Activated CD4-positive, alpha-beta T cell treated with anti-CD3 and anti-CD28 coated beads for 1 hour (primary cell): Measurements from ENCODE around the gene TERT.
"Not testable (repeated sequence)": the region's sequence is repeated elsewhere in the genome, so short reads cannot be mapped to it uniquely, and the experiment has no call there.

Experiments used
- DNase-seq: peaks from one replicate; pipeline ENCODE4 v3.0.0-alpha.2; 2020

Gene TERT

GRCh38 chr5:1231354-1231905 lies 63.4 kb downstream of the TERT start:
- no peak for DNase-seq

- DNase-seq = no peak
Observed at GRCh38 chr5:1230551-1230950, 64.3 kb downstream of the TERT start.

- no peak for DNase-seq
Observed at GRCh38 chr5:1229822-1230221, 65.0 kb downstream of the TERT start.

DNA sequence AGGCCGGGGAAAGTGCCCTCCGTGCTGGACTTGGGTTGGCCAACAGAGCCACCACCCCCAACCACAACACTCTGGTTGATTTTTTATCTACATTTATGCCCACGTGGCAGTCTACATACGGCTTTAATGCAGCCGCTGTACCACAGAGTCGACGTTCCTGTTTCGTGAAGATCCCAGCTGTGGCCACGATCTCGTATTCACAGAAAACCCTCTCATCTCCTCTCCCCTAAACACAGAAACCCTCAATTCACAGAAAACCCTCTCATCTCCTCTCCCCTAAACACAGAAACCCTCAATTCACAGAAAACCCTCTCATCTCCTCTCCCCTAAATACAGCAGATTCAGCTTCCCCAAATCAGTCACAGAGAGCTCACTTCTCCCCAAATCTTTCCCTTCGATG lies 65.8 kb downstream of the TERT start:
- DNase-seq = not testable (repeated sequence)

DNA sequence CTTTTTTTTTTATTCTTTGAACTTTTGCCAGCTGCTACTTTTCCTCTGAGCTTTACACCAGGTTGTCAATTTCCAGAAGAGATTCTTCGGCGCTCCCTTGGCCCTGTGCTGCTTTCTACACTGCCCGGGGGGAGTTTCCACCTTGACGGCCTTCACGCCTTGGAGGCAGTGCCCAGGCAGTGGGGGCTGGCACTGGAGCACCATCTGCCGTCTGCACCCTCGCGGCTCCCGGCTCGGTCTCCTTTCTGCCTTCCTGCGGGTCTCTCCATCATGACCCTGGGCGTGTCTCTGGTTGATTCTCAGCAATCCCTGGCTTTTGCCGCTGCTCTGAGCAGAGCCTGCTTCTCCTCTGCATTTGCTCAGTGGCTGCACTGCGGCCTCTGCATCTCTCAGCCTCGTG lies 66.7 kb downstream of the TERT start:
- DNase-seq = no peak

GRCh38 chr5:1227667-1228066 lies 67.2 kb downstream of the TERT start:
- DNase-seq = no peak

DNA sequence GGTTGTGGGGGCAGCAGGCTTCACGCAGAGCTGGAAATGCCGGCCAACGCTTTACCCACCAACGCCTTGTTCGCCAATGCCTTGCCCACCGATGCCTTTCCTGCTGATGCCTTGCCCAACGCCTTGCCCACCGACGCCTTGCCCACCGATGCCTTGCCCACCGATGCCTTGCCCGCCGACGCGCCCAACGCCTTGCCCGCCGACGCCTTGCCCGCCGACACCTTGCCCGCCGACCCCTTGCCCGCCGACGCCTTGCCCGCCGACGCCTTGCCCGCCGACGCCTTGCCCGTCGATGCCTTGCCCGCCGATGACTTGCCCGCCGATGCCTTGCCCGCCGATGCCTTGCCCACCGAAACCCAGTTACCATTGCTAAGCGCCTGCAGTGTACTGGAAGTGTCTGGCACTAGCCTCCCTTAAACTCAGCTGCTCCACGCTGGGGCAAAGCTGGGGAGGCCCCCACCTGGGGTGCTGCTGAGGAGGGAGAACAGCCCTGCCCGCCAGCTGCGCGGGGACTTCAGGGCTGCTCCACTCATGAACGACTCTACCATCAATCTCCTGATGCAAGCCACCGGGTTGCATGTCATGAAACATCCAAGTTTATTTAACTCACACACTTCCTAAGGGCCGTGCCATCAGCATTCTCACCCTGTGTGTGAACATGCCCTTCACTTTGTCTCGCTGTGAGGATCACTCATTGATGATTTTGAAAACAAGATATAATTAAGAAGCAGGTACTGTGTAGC lies 67.9 kb downstream of the TERT start:
- DNase-seq = no peak

- no peak for DNase-seq
Observed at GRCh38 chr5:1226231-1226630, 68.6 kb downstream of the TERT start.

- DNase-seq = no peak
Observed at GRCh38 chr5:1225081-1225480, 69.8 kb downstream of the TERT start, which contains the start of gene SLC6A18. Gene SLC6A18, plus strand, starts transcription at chr5:1225381. Its CDS starts 97 bp downstream, at chr5:1225478.

DNA sequence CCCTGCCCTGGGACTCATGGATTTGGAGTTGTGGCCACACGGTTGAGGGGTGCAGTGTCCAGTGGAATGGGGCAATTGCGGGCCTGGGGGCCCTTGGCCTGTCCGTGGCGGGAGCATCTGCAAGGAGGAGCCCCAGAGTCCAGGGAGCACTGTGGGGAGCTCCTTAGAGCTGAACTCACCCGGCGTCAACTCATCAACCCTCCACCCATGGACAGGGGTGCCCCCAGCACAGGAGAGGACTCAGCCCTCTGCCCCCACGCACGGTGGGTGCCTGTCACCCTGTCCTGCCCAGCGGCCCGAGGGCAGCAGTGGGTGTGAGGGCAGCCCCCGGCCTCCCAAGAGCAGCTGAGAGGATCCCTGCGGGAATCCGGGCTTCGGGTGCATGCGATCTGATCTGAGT lies 70.2 kb downstream of the TERT start:
- DNase-seq = no peak

DNA sequence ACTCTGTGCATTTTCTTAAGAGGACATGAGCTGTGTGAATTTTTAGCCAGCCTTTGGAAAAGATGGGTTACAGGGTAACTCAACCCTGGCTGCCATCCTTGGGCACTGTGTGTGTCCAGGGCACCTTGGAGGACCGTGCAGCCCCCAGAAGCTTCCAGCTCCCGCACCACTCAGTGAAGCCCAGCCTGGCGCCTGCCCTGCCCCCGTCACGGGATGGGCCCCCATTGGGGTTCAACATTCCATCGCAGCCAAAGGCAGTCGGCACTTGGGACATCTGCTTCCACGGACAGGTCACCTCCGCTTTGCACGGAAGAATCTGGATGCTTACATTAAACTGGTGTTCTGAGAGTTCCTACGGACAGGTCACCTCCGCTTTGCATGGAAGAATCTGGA lies 71.6 kb downstream of the TERT start:
- DNase-seq = no peak

- DNase-seq = no peak
Observed at GRCh38 chr5:1222621-1223277, 72.1 kb downstream of the TERT start.

- no peak for DNase-seq
Observed at GRCh38 chr5:1222147-1222546, 72.7 kb downstream of the TERT start.

DNA sequence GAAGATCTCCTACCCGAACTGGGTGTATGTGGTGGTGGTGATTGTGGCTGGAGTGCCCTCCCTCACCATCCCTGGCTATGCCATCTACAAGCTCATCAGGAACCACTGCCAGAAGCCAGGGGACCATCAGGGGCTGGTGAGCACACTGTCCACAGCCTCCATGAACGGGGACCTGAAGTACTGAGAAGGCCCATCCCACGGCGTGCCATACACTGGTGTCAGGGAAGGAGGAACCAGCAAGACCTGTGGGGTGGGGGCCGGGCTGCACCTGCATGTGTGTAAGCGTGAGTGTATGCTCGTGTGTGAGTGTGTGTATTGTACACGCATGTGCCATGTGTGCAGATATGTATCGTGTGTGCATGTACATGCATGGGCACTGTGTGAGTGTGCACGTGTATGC lies 73.1 kb downstream of the TERT start:
- no peak for DNase-seq

DNA sequence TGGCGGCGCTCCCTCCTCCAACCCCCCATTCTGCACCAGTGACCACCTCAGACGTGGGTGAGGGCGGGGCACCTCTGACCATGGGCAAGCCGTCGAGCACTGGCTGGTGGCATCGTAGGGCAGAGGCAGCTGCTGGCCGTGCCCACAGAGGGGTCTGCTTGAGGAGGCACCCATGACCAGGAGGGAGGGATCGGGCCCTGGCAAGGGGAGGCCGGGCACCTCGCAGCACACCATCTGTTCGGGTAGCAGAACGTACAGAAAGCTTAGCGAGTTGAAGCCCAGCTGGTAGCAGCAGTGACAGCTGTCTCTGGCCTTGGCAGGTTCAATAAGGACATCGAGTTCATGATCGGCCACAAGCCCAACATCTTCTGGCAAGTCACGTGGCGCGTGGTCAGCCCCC lies 74.0 kb downstream of the TERT start:
- no peak for DNase-seq

GRCh38 chr5:1220351-1220750 lies 74.5 kb downstream of the TERT start:
- DNase-seq = no peak

GRCh38 chr5:1219768-1220100 lies 75.1 kb downstream of the TERT start:
- no peak for DNase-seq

- no peak for DNase-seq
Observed at GRCh38 chr5:1219098-1219767, 75.6 kb downstream of the TERT start.

DNA sequence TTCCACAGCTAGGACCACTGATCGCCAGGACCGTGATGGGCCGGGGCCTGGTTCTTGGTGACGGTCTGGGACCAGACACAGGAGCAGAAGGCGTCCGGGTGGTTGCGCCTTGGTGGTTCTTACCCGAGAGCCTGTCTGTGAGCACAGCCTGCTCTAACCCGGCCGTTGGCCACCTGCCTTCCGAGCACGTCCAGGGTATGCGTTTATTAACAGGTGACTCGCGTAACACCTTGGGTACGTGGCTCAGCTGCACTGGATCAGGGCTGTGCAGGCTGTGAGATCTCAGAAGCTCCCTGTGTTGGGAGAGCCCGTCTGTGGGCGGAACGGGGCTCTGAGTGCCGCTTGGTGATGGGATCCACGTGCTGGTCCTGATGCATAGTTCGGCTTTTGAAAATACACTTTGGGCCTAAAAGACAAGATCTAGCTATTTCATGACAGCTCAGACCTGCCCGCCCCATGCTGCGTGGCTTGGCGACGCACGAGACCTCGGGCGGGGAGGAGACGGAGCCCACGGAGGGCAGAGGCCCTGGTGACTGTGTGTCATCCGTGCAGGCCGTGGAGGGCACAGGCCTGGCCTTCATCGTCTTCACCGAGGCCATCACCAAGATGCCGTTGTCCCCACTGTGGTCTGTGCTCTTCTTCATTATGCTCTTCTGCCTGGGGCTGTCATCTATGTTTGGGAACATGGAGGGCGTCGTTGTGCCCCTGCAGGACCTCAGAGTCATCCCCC lies 76.4 kb downstream of the TERT start:
- no peak for DNase-seq

- DNase-seq = no peak
Observed at GRCh38 chr5:1217596-1218206, 77.2 kb downstream of the TERT start.

DNA sequence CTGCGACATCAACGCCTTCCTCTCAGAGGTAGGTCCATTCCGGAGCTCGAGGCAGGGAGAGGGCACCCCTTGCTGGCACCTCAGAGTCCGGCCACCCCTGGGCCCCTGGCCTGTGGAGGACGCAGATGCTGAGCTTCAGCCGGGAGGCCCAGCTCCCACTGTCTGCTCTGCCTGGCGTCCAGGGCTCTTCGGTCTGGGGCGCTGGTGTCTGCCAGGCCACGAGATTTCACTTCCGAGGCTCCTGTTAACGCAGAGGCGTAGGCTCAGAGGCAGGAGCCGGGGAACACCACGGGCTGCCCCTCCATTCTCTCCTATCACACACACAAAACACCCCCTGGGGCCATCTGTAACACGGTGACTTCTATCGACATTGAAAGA lies 78.0 kb downstream of the TERT start:
- DNase-seq = no peak

DNA sequence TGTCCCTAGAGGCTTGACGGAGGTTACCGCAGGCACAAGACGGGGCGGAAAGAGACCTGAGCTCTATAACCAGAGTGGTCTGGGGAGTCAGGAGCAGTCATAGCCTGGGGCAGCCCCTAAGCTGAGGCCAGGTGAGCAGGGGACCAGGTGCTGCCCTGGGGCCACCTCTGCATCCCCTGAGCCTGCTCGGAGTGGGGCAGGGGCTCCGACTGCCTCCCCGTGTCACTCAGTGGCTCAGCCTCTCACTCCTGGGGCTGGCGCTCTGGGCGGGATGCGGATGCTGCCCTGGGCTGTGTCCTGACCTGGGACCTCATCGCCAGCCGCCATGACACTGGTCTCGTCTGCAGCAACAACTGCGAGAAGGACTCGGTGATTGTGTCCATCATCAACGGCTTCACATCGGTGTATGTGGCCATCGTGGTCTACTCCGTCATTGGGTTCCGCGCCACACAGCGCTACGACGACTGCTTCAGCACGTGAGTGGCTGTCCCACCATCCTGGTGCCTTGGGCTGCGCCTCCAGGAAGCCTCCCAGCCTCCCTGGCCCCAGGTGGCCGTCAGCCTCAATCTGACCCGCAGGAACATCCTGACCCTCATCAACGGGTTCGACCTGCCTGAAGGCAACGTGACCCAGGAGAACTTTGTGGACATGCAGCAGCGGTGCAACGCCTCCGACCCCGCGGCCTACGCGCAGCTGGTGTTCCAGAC lies 78.5 kb downstream of the TERT start:
- DNase-seq = no peak
